ENCODE results near the gene SLC27A4. TPM values are rescaled to one million over a fixed set of nuclear protein-coding genes. Genes with fewer than 3 reads are reported as not detected.

Gene SLC27A4
- total and polyA plus RNA-seq, 10 of the 15 experiments (the other 5 are each of a cell fraction or from before 2014, with no cell fraction given): 0.13 to 14.0 (median 7.6) TPM

DNA sequence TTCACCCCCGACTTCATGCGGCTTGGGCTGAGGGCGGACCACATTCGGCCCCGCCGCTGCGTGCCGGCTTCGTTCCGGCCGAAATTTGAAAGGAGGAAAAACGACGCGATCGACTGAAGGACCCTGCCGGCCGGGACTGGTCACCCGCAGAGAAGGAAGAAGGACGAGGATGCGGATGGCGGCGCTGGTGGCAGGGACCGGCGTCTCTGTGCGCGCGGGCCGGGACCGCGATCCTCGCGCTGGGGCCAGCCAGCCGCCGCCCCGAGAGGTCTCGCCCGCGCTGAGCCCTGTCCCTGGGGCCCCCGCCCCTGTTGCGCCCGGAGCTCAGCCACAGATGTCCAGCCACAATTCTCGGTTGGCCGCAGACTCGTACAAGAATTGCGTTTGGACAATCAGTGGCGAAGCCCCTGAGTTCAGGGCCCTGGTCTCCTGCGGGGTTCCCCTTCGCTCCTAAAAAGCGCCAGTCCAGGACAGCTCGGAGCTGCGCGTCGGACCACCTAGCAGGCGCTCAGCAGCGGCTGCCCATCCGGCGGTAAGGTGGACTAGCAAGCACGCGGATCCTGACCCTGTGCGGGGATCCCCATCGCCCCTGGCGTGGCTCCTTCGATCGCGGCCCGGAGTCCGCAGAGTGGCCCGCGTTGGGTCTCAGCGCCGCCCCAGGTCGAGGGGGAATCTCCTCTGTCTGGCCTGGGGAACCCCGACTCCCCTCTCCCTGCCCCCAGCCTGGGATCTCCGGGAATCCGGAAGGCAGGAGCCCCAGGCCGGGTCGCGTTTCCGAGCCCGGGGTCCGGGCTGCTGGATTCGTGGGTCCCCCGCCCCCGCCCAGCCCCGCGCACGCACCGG, 52.2 kb downstream of the SLC27A4 start:
- no peaks in the 10 kb centered on the region for H3K4me1 ChIP-seq (ENCODE audit: control insufficient read depth, insufficient read depth, low read length)
- SMC1A ChIA-PET (ENCODE audit: uncharacterized antibody, unreplicated experiment): no interaction called here
- CTCF ChIA-PET: no interaction called here
- H2AFZ ChIP-seq (ENCODE audit: control insufficient read depth, low read depth, low read length): no peak overlapping the region
- intact Hi-C loops (cut with micrococcal nuclease; ENCODE audit: unreplicated experiment) (no loop called here), in situ Hi-C loops (cut with MboI) (no loop called here)
- no peak overlapping the region for H3K27ac ChIP-seq (ENCODE audit: control insufficient read depth, insufficient read depth)
- H3K4me3 ChIP-seq: no peak overlapping the region
- 98% methylated on average over 61 of the region's 88 CpGs for WGBS (ENCODE audit: insufficient coverage, insufficient replicate concordance, low lambda C conversion rate, missing lambda C conversion rate)
- POLR2A ChIA-PET: no interaction called here
- H4K20me1 ChIP-seq (ENCODE audit: control insufficient read depth, insufficient read depth): no peaks in the 10 kb centered on the region
- no peaks in the 10 kb centered on the region for H3K79me2 ChIP-seq (ENCODE audit: control insufficient read depth, insufficient read depth, low read length)
- TF ChIP-seq RB1 (IDR thresholded peaks at IDR 0.05; ENCODE audit: borderline replicate concordance): no peak
- FAIRE-seq (no peak), ATAC-seq (no peak), DNase-seq (ENCODE audit: low read depth, low spot score) (no peak)
- H3K9me3 ChIP-seq (replicated peaks; ENCODE audit: control insufficient read depth, insufficient read depth, low read length): no peaks in the 10 kb centered on the region
- no peaks in the 10 kb centered on the region for H3K27me3 ChIP-seq (replicated peaks in 1 of 2; ENCODE audit: control insufficient read depth in 2 of 2, insufficient read depth in 2 of 2, low read length in 1 of 2)
- BruUV-seq (replicated peaks): no TSS peak
- H3K4me2 ChIP-seq (ENCODE audit: control insufficient read depth, insufficient read depth): no peak overlapping the region
- RAD21 ChIA-PET (ENCODE audit: unreplicated experiment): no interaction called here
- H3K9ac ChIP-seq (ENCODE audit: control insufficient read depth, insufficient read depth, low read length): no peak overlapping the region
- H3K36me3 ChIP-seq (ENCODE audit: control insufficient read depth in 2 of 2, insufficient read depth in 2 of 2, low read length in 1 of 2): peaks cover 2 to 17% of the 10 kb centered on the region in 2 experiments; a peak in 3 of 4 replicates

DNA sequence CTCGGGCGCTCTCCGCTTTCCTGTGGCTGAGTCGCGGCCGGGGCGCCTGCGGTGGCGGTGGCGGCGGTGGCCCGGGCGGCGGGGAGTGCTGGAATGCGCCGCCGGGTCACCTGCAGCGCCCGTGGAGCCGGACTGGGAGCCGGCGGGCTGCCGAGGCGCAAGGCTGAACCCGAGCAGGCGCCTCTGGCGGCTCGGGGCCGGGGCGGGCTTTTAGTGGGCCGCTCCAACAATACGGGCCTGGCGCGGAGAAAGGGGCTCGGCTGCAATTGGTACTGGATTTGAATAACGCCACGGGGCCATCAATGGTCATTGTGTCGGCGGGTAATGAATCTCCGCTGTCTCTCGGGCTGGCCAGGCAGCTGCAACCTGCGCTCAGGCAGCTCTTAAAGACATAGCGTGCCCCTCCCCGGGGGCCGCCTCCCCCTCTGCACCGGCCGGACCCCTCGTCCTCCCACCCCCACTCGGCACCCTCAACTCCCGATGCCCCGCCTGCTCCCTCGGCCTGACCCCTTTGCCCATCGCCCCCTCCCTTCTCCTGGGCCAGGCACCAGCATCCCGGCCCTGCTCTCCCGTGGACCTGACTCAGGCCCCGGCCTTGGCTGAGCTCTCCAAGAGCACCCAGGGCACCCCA, 52.9 kb downstream of the SLC27A4 start:
- no peaks in the 10 kb centered on the region for H3K79me2 ChIP-seq (ENCODE audit: control insufficient read depth, insufficient read depth, low read length)
- WGBS (ENCODE audit: insufficient coverage, insufficient replicate concordance, low lambda C conversion rate, missing lambda C conversion rate): over 99% methylated on average over 29 of the region's 56 CpGs
- ChIA-PET POLR2A (no interaction called here), SMC1A (ENCODE audit: uncharacterized antibody, unreplicated experiment) (no interaction called here), RAD21 (ENCODE audit: unreplicated experiment) (no interaction called here), CTCF (no interaction called here)
- H3K9me3 ChIP-seq (replicated peaks; ENCODE audit: control insufficient read depth, insufficient read depth, low read length): no peaks in the 10 kb centered on the region
- no peaks in the 10 kb centered on the region for H3K4me1 ChIP-seq (ENCODE audit: control insufficient read depth, insufficient read depth, low read length)
- in situ Hi-C loops (cut with MboI): no loop called here
- H3K9ac ChIP-seq (ENCODE audit: control insufficient read depth, insufficient read depth, low read length): no peak overlapping the region
- peaks cover 2 to 13% of the 10 kb centered on the region in 2 experiments; a peak in 3 of 4 replicates for H3K36me3 ChIP-seq (ENCODE audit: control insufficient read depth in 2 of 2, insufficient read depth in 2 of 2, low read length in 1 of 2)
- intact Hi-C loops (cut with micrococcal nuclease; ENCODE audit: unreplicated experiment): no loop called here
- H3K4me2 ChIP-seq (ENCODE audit: control insufficient read depth, insufficient read depth): no peak overlapping the region
- no TSS peak for BruUV-seq (replicated peaks)
- H4K20me1 ChIP-seq (ENCODE audit: control insufficient read depth, insufficient read depth): no peaks in the 10 kb centered on the region
- no peak overlapping the region for H2AFZ ChIP-seq (ENCODE audit: control insufficient read depth, low read depth, low read length)
- no peak overlapping the region for H3K4me3 ChIP-seq
- DNase-seq (ENCODE audit: low read depth, low spot score) (no peak), ATAC-seq (no peak), FAIRE-seq (no peak)
- H3K27ac ChIP-seq (ENCODE audit: control insufficient read depth, insufficient read depth): no peak overlapping the region
- H3K27me3 ChIP-seq (replicated peaks in 1 of 2; ENCODE audit: control insufficient read depth in 2 of 2, insufficient read depth in 2 of 2, low read length in 1 of 2): no peaks in the 10 kb centered on the region; a peak in 1 of 4 replicates
- no peak for TF ChIP-seq SMC3 (IDR thresholded peaks at IDR 0.05; ENCODE audit: borderline replicate concordance, low read length)
- no peak for TF ChIP-seq CUX1 (IDR thresholded peaks at IDR 0.05; ENCODE audit: insufficient replicate concordance, low read depth, low read length)
- no peak for TF ChIP-seq E4F1 (IDR thresholded peaks at IDR 0.05; ENCODE audit: borderline replicate concordance, partially characterized antibody)
- no peak for TF ChIP-seq FOXM1 (IDR thresholded peaks at IDR 0.05; ENCODE audit: low read depth, low read length)
- TF ChIP-seq ETV6 (conservative IDR thresholded peaks at IDR 0.05 in 1 of 2, IDR thresholded peaks at IDR 0.05 in 1 of 2; ENCODE audit: borderline replicate concordance in 1 of 2, low read depth in 1 of 2): no peak

Measured in GM12878 (cell line).